Measurements from ENCODE around the gene NFIL3. TPM values are rescaled to one million over a fixed set of nuclear protein-coding genes. Genes with fewer than 3 reads are reported as not detected.
A peak's percentile ranks its signal among the peaks of the same experiment; 100 is the strongest.

The NFIL3 gene
- total and polyA plus RNA-seq, 2 of the 4 experiments (the other 2 are of a cell fraction): 27.6 to 27.7 TPM

GRCh38 chr9:91419222-91420191, 4.1 kb downstream of the NFIL3 start (continued):
- peak; percentile 26 for TF ChIP-seq RAD21 (IDR thresholded peaks at IDR 0.05; ENCODE audit: low read length)
- no peak for TF ChIP-seq RFX5 (IDR thresholded peaks at IDR 0.05; ENCODE audit: low read depth, low read length)
- TF ChIP-seq, protein P1, sequence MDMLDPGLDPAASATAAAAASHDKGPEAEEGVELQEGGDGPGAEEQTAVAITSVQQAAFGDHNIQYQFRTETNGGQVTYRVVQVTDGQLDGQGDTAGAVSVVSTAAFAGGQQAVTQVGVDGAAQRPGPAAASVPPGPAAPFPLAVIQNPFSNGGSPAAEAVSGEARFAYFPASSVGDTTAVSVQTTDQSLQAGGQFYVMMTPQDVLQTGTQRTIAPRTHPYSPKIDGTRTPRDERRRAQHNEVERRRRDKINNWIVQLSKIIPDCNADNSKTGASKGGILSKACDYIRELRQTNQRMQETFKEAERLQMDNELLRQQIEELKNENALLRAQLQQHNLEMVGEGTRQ (IDR thresholded peaks at IDR 0.05; ENCODE audit: low read depth, low read length): no peak
